Panc1 (cell line): ENCODE results near the gene POLN. TPM values are rescaled to one million over a fixed set of nuclear protein-coding genes. Genes with fewer than 3 reads are reported as not detected.

Experiments used
- ATAC-seq: fragments of 200-7000 bp; cut with Tn5 transposase; 2 replicates; pipeline ENCODE4 v1.9.1; 2020; ENCODE audit warnings: mild to moderate bottlenecking, moderate library complexity
- BruUV-seq: library from RNA; stranded (reverse); fragments of 400-500 nt; replicated peaks from 2 replicates; lab custom pipeline; 2021; lab: Mats Ljungman, UMichigan
- CTCF ChIA-PET: fragments of 300-600 bp; sonication (Branson Sonifier 250); formaldehyde crosslinking; loops from one replicate; lab custom pipeline; 2022; ENCODE audit warnings: antibody characterized with exemption; lab: Charles Lee
- POLR2A ChIA-PET: fragments of 300-600 bp; sonication (Branson Sonifier 250); formaldehyde crosslinking; loops from one replicate; lab custom pipeline; 2022; ENCODE audit warnings: antibody characterized with exemption; lab: Charles Lee
- DNase-seq: peaks from one replicate; pipeline ENCODE4 v3.0.0-alpha.2; 2010; ENCODE audit warnings: low read depth, low spot score
- H3K27ac ChIP-seq: 2 replicates; pipeline ENCODE4 v1.5.1; 2011; ENCODE audit warnings: mild to moderate bottlenecking, low read length, inconsistent platforms
- H3K27me3 ChIP-seq: fragments of 200-500 bp; sonication (Bioruptor generic); 2 replicates; pipeline ENCODE4 v1.6.0; 2014; ENCODE audit warnings: low read length, inconsistent platforms; ENCODE audit not compliant: control insufficient read depth, insufficient read depth
- H3K36me3 ChIP-seq: fragments of 200-500 bp; sonication (Bioruptor generic); 2 replicates; pipeline ENCODE4 v1.5.1; 2014; ENCODE audit warnings: inconsistent platforms, mild to moderate bottlenecking, low read length, moderate library complexity; ENCODE audit not compliant: control insufficient read depth, insufficient read depth
- H3K4me1 ChIP-seq: 2 replicates; pipeline ENCODE4 v1.5.1; 2011; ENCODE audit warnings: inconsistent platforms, mild to moderate bottlenecking, low read length, moderate library complexity; ENCODE audit not compliant: control insufficient read depth, insufficient read depth
- H3K4me3 ChIP-seq, 2 experiments: 2 replicates each; pipeline ENCODE4 v1.5.1; 2011 to 2012; ENCODE audit warnings: low read depth in 2 of 2, low read length in 2 of 2, mild to moderate bottlenecking in 2 of 2, inconsistent platforms in 1 of 2, moderate library complexity in 1 of 2
- H3K9me3 ChIP-seq: fragments of 200-500 bp; sonication (Bioruptor generic); 2 replicates; pipeline ENCODE4 v1.5.1; 2014; ENCODE audit warnings: low read depth, mild to moderate bottlenecking, inconsistent platforms, low read length, moderate library complexity; ENCODE audit not compliant: control insufficient read depth, insufficient read depth
- CTCF ChIP-seq: fragments of 450-650 bp; IDR thresholded peaks from 2 replicates; pipeline ENCODE4 v1.5.1; 2017; ENCODE audit warnings: mild to moderate bottlenecking
- POLR2AphosphoS5 ChIP-seq: IDR thresholded peaks from 2 replicates; pipeline ENCODE4 v1.6.1; 2012; ENCODE audit warnings: mild to moderate bottlenecking, low read depth, low read length, moderate library complexity
- REST ChIP-seq, 2 experiments: IDR thresholded peaks; 2 replicates each; pipeline ENCODE4 v1.6.1; 2011 to 2012; ENCODE audit warnings: low read depth in 2 of 2, control low read depth in 1 of 2, low read length in 1 of 2, mild to moderate bottlenecking in 1 of 2, moderate library complexity in 1 of 2; ENCODE audit not compliant: insufficient read depth in 1 of 2
- SIN3A ChIP-seq: IDR thresholded peaks from 2 replicates; pipeline ENCODE4 v1.6.1; 2012; ENCODE audit warnings: low read depth, mild to moderate bottlenecking, low read length, moderate library complexity, borderline replicate concordance; ENCODE audit not compliant: insufficient read depth
- TCF7L2 ChIP-seq: IDR thresholded peaks from 2 replicates; pipeline ENCODE4 v1.6.1; 2011; ENCODE audit warnings: mild to moderate bottlenecking, low read depth, low read length, inconsistent platforms
- in situ Hi-C: cut with HindIII; loops from 2 replicates; pipeline ENCODE4 v1.10.0; 2016; ENCODE audit warnings: low sequenced_read_pairs, low pct_unique_long_range_greater_than_20kb
- intact Hi-C: fragments of 100-400 bp; cut with micrococcal nuclease; formaldehyde crosslinking; loops from one replicate; pipeline ENCODE4 v1.10.0; 2022; ENCODE audit not compliant: unreplicated experiment
- total RNA-seq: library from RNA; stranded (reverse); gene quantifications from one replicate; pipeline ENCODE4 v1.2.1, GENCODE V29; 2021; ENCODE audit not compliant: unreplicated experiment

The POLN gene
- total RNA-seq, 1 experiment from 2014 or later = 4.3 TPM

GRCh38 chr4:2274320-2275043 lies 32.6 kb upstream of the POLN start:
- Histone ChIP-seq H3K27ac (no peak overlapping the region), H3K4me1 (no peaks in the 10 kb centered on the region), H3K4me3 (no peak overlapping the region), H3K9me3 (no peaks in the 10 kb centered on the region), H3K27me3 (no peaks in the 10 kb centered on the region), H3K36me3 (no peaks in the 10 kb centered on the region)
- TF ChIP-seq CTCF (no peak), REST (IDR thresholded peaks at IDR 0.05; ENCODE audit: insufficient read depth in 1 of 2, low read depth in 2 of 2, low read length in 1 of 2) (no peak), TCF7L2 (no peak)
- ChIA-PET POLR2A (no interaction called here), CTCF (interaction anchor here (0.8 kb wide), 1 partner anchor 161 kb away, joined by 4 read pairs; no protein-coding TSS in a partner anchor)
- BruUV-seq = no TSS peak
- DNase-seq (no peak), ATAC-seq (no peak)
- intact Hi-C loops = no loop called here
- in situ Hi-C loops = no loop called here

DNA sequence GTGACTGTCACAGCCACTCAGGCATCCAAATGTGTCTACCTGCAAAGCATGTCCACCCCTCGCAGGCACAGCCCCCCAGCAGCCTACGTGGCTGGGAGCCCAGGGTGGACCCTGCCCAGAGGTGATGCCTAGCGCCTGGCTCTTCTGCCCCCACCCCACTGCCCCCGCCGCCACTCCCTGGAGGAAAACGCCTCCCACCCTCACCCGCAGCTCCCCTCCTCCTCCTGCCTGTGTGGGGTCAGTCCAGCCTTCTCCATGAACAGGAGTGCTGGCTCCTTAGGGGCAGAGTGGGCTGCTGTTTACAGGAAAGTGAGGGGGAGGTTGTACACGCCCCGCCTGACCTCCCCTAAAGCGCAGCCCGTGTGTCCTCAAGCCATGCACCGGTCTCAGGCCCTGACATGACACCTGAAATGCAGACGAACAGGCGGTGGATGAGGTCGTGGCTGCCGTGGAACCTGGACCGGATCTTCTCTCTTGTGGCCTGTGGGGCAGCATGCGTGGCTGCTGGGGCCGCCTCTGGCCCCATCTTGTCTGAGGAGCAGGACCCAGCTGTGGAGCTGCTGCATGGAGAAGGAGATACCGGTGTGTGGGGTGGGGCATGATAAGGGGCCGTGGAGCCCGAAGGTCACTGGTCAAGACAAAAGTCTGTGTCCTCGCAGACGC lies 31.9 kb upstream of the POLN start:
- no peaks in the 10 kb centered on the region for H3K9me3 ChIP-seq
- in situ Hi-C loops = no loop called here
- no peak for DNase-seq
- no peak for TF ChIP-seq POLR2AphosphoS5
- TF ChIP-seq SIN3A = no peak
- TF ChIP-seq REST (IDR thresholded peaks at IDR 0.05; ENCODE audit: insufficient read depth in 1 of 2, low read depth in 2 of 2, low read length in 1 of 2) = no peak
- no peak for TF ChIP-seq TCF7L2
- no peak for TF ChIP-seq CTCF
- BruUV-seq = no TSS peak
- no peak overlapping the region for H3K27ac ChIP-seq
- no peak overlapping the region for H3K4me3 ChIP-seq
- ChIA-PET CTCF (interaction anchor here (0.8 kb wide), 1 partner anchor 162 kb away, joined by 4 read pairs; no protein-coding TSS in a partner anchor), POLR2A (no interaction called here)
- no peaks in the 10 kb centered on the region for H3K4me1 ChIP-seq
- H3K27me3 ChIP-seq = no peaks in the 10 kb centered on the region
- intact Hi-C loops = no loop called here
- H3K36me3 ChIP-seq = no peaks in the 10 kb centered on the region
- no peak for ATAC-seq
